ENCODE data around the gene SSTR5.

- no peak for TF ChIP-seq POLR2A (IDR thresholded peaks at IDR 0.05)
- TF ChIP-seq, protein P1, sequence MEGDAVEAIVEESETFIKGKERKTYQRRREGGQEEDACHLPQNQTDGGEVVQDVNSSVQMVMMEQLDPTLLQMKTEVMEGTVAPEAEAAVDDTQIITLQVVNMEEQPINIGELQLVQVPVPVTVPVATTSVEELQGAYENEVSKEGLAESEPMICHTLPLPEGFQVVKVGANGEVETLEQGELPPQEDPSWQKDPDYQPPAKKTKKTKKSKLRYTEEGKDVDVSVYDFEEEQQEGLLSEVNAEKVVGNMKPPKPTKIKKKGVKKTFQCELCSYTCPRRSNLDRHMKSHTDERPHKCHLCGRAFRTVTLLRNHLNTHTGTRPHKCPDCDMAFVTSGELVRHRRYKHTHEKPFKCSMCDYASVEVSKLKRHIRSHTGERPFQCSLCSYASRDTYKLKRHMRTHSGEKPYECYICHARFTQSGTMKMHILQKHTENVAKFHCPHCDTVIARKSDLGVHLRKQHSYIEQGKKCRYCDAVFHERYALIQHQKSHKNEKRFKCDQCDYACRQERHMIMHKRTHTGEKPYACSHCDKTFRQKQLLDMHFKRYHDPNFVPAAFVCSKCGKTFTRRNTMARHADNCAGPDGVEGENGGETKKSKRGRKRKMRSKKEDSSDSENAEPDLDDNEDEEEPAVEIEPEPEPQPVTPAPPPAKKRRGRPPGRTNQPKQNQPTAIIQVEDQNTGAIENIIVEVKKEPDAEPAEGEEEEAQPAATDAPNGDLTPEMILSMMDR (IDR thresholded peaks at IDR 0.05): no peak
Observed at GRCh38 chr16:1069154-1069553, 3.4 kb upstream of the SSTR5 start.
